ENCODE results near the gene RFTN1. TPM values are rescaled to one million over a fixed set of nuclear protein-coding genes. Genes with fewer than 3 reads are reported as not detected.

RFTN1 gene
- total RNA-seq, 2 experiments from 2014 or later, result 81.8 to 152 TPM

DNA sequence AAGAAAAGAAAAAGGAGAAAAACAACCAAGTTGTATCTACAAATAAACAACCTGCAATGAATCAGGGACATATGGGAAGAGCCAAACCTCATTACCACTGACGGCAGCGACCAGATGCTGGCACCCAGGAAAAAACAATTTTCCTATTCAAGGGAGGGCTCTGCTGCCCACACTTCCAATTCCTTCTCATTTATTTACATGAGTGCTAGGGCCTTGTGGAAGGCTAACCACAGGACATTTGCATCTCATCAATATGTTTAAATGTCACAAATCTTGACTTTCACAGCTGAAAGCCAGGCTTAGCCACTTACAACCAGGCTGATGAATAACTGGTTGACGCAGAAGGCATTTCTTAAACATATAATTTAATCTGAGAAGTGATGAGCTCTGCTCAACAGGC lies 36.0 kb downstream of the RFTN1 start:
- peaks cover 91% of the 10 kb centered on the region for H3K36me3 ChIP-seq (ENCODE audit: insufficient read depth, low read length)
- ChIA-PET CTCF (ENCODE audit: unreplicated experiment) (no interaction called here), POLR2A (interaction anchor here (0.6 to 8.4 kb wide), 7 partner anchors 8 to 34 kb away, joined by 3 to 58 read pairs (median 4); no protein-coding TSS in a partner anchor)
- H3K4me3 ChIP-seq (ENCODE audit: low read depth, low read length, poor library complexity, severe bottlenecking), result no peak overlapping the region
- H3K9me3 ChIP-seq (ENCODE audit: low read length), result peaks cover 13% of the 10 kb centered on the region
- H3K79me2 ChIP-seq (ENCODE audit: insufficient read depth, low read depth, low read length), result peaks cover 99% of the 10 kb centered on the region
- DNase-seq (ENCODE audit: low spot score), result no peak
- H3K9me2 ChIP-seq (ENCODE audit: insufficient read depth, low read length), result no peaks in the 10 kb centered on the region
- no TSS peak for BruUV-seq (replicated peaks)
- H4K20me1 ChIP-seq (ENCODE audit: insufficient read depth, low read length), result 0 out of 2 replicates have a peak, but pooled peaks cover 4% of the 10 kb centered on the region
- TF ChIP-seq EZH2phosphoT487 (IDR thresholded peaks at IDR 0.05; ENCODE audit: borderline replicate concordance, low read depth, low read length), result no peak
- TF ChIP-seq, protein P1, sequence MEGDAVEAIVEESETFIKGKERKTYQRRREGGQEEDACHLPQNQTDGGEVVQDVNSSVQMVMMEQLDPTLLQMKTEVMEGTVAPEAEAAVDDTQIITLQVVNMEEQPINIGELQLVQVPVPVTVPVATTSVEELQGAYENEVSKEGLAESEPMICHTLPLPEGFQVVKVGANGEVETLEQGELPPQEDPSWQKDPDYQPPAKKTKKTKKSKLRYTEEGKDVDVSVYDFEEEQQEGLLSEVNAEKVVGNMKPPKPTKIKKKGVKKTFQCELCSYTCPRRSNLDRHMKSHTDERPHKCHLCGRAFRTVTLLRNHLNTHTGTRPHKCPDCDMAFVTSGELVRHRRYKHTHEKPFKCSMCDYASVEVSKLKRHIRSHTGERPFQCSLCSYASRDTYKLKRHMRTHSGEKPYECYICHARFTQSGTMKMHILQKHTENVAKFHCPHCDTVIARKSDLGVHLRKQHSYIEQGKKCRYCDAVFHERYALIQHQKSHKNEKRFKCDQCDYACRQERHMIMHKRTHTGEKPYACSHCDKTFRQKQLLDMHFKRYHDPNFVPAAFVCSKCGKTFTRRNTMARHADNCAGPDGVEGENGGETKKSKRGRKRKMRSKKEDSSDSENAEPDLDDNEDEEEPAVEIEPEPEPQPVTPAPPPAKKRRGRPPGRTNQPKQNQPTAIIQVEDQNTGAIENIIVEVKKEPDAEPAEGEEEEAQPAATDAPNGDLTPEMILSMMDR (conservative IDR thresholded peaks at IDR 0.05; ENCODE audit: low read length), result no peak
- H3K4me1 ChIP-seq (ENCODE audit: insufficient read depth, low read length, poor library complexity, severe bottlenecking), result peaks cover 23% of the 10 kb centered on the region
- H2AFZ ChIP-seq (ENCODE audit: low read length), result no peak overlapping the region
- H3K27ac ChIP-seq (ENCODE audit: low read depth, low read length, poor library complexity, severe bottlenecking), result no peak overlapping the region
- no peak overlapping the region for H3K4me2 ChIP-seq (ENCODE audit: low read length)
- intact Hi-C loops (cut with micrococcal nuclease; ENCODE audit: unreplicated experiment), result no loop called here

DNA sequence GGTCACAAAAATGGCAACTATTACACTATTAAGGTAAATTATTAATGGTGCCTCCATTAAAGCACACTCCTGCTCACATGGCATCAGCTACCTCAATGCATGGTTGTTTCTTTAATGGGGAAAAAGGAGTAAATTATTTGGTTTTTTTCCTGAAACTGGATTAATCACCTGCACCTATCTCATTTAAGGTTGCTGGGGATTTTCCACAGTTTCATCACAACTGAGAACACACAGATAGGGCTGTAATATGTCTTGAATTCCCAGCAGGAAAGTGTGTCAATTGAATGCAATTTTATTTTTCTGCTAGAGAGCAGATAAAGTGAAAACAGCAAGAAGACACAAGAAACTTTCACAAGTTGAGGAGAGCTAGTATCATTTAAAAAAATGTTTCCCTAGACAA lies 36.4 kb downstream of the RFTN1 start:
- Histone ChIP-seq H3K27ac (ENCODE audit: low read depth, low read length, poor library complexity, severe bottlenecking) (no peak overlapping the region), H3K4me3 (ENCODE audit: low read depth, low read length, poor library complexity, severe bottlenecking) (no peak overlapping the region), H3K4me1 (ENCODE audit: insufficient read depth, low read length, poor library complexity, severe bottlenecking) (peaks cover 18% of the 10 kb centered on the region), H3K79me2 (ENCODE audit: insufficient read depth, low read depth, low read length) (peaks cover 99% of the 10 kb centered on the region), H3K4me2 (ENCODE audit: low read length) (no peak overlapping the region), H3K36me3 (ENCODE audit: insufficient read depth, low read length) (peaks cover 95% of the 10 kb centered on the region), H3K9me2 (ENCODE audit: insufficient read depth, low read length) (no peaks in the 10 kb centered on the region), H2AFZ (ENCODE audit: low read length) (no peak overlapping the region), H4K20me1 (ENCODE audit: insufficient read depth, low read length) (0 out of 2 replicates have a peak, but pooled peaks cover 3% of the 10 kb centered on the region), H3K9me3 (ENCODE audit: low read length) (peaks cover 13% of the 10 kb centered on the region)
- intact Hi-C loops (cut with micrococcal nuclease; ENCODE audit: unreplicated experiment), result no loop called here
- no peak for TF ChIP-seq EZH2phosphoT487 (IDR thresholded peaks at IDR 0.05; ENCODE audit: borderline replicate concordance, low read depth, low read length)
- TF ChIP-seq, protein P1 (conservative IDR thresholded peaks at IDR 0.05; ENCODE audit: low read length), result no peak
- no TSS peak for BruUV-seq (replicated peaks)
- CTCF ChIA-PET (ENCODE audit: unreplicated experiment), result no interaction called here
- POLR2A ChIA-PET, result interaction anchor here (1.0 to 8.4 kb wide), 6 partner anchors 15 to 35 kb away, joined by 3 to 58 read pairs (median 4); no protein-coding TSS in a partner anchor
- no peak for DNase-seq (ENCODE audit: low spot score)

DNA sequence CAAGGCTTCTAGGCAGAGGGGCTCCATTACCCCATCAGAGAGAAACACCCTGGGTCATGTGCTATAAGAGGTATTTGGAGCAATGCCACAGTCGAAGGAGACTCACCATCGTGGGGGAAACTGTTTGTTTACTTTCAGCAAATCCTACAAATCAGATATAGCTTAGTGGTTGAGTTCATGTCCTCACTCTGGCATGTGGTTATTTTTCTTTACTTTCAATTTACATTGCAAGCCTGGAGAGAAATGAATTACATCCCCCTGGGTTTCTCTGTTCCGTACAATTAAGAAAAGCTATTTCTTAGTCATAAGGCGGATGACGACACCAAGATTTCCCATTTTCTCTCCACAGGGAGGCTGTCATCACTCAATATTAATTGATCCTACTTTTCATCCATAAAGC lies 36.9 kb downstream of the RFTN1 start:
- ChIA-PET CTCF (ENCODE audit: unreplicated experiment) (no interaction called here), POLR2A (interaction anchor here (1.0 to 1.9 kb wide), 5 partner anchors 14 to 35 kb away, joined by 3 to 6 read pairs (median 3); no protein-coding TSS in a partner anchor)
- intact Hi-C loops (cut with micrococcal nuclease; ENCODE audit: unreplicated experiment), result no loop called here
- H4K20me1 ChIP-seq (ENCODE audit: insufficient read depth, low read length), result no peaks in the 10 kb centered on the region
- no peaks in the 10 kb centered on the region for H3K9me2 ChIP-seq (ENCODE audit: insufficient read depth, low read length)
- H3K27ac ChIP-seq (ENCODE audit: low read depth, low read length, poor library complexity, severe bottlenecking), result no peak overlapping the region
- H2AFZ ChIP-seq (ENCODE audit: low read length), result no peak overlapping the region
- TF ChIP-seq, protein P1 (conservative IDR thresholded peaks at IDR 0.05; ENCODE audit: low read length), result no peak
- no peak for TF ChIP-seq EZH2phosphoT487 (IDR thresholded peaks at IDR 0.05; ENCODE audit: borderline replicate concordance, low read depth, low read length)
- H3K36me3 ChIP-seq (ENCODE audit: insufficient read depth, low read length), result peaks cover 95% of the 10 kb centered on the region
- H3K79me2 ChIP-seq (ENCODE audit: insufficient read depth, low read depth, low read length), result peaks cover 99% of the 10 kb centered on the region
- DNase-seq (ENCODE audit: low spot score), result no peak
- BruUV-seq (replicated peaks), result no TSS peak
- no peak overlapping the region for H3K4me2 ChIP-seq (ENCODE audit: low read length)
- H3K4me1 ChIP-seq (ENCODE audit: insufficient read depth, low read length, poor library complexity, severe bottlenecking), result peaks cover 14% of the 10 kb centered on the region
- H3K9me3 ChIP-seq (ENCODE audit: low read length), result peaks cover 13% of the 10 kb centered on the region
- H3K4me3 ChIP-seq (ENCODE audit: low read depth, low read length, poor library complexity, severe bottlenecking), result no peak overlapping the region

All from OCI-LY7 (cell line).